Measurements from ENCODE around the gene ABCG8.

Gene ABCG8

GRCh38 chr2:43823751-43824150, 15.0 kb upstream of the ABCG8 start:
- in situ Hi-C loops (cut with HindIII; ENCODE audit: low sequenced_read_pairs), result no loop called here
- no peak overlapping the region for H3K4me3 ChIP-seq (ENCODE audit: low read depth, low read length)
- no peak for TF ChIP-seq CTCF (IDR thresholded peaks at IDR 0.05; ENCODE audit: low read depth, low read length, missing control alignments)
- no peak for DNase-seq (ENCODE audit: low read depth)

- DNase-seq (ENCODE audit: low read depth), result no peak
- no peak for TF ChIP-seq CTCF (IDR thresholded peaks at IDR 0.05; ENCODE audit: low read depth, low read length, missing control alignments)
- no peak overlapping the region for H3K4me3 ChIP-seq (ENCODE audit: low read depth, low read length)
- in situ Hi-C loops (cut with HindIII; ENCODE audit: low sequenced_read_pairs), result no loop called here
These were observed 14.3 kb upstream of the ABCG8 start for GRCh38 chr2:43824512-43824911.

- no peak for DNase-seq (ENCODE audit: low read depth)
- no peak for TF ChIP-seq CTCF (IDR thresholded peaks at IDR 0.05; ENCODE audit: low read depth, low read length, missing control alignments)
- H3K4me3 ChIP-seq (ENCODE audit: low read depth, low read length), result no peak overlapping the region
- in situ Hi-C loops (cut with HindIII; ENCODE audit: low sequenced_read_pairs), result no loop called here
These were observed 13.7 kb upstream of the ABCG8 start for GRCh38 chr2:43824951-43825493.

- in situ Hi-C loops (cut with HindIII; ENCODE audit: low sequenced_read_pairs), result no loop called here
- no peak for TF ChIP-seq CTCF (IDR thresholded peaks at IDR 0.05; ENCODE audit: low read depth, low read length, missing control alignments)
- no peak for DNase-seq (ENCODE audit: low read depth)
- H3K4me3 ChIP-seq (ENCODE audit: low read depth, low read length), result no peak overlapping the region
These were observed 12.9 kb upstream of the ABCG8 start for GRCh38 chr2:43825841-43826240.

GRCh38 chr2:43826305-43827250, 12.2 kb upstream of the ABCG8 start:
- H3K4me3 ChIP-seq (ENCODE audit: low read depth, low read length), result no peak overlapping the region
- no peak for TF ChIP-seq CTCF (IDR thresholded peaks at IDR 0.05; ENCODE audit: low read depth, low read length, missing control alignments)
- no peak for DNase-seq (ENCODE audit: low read depth)
- in situ Hi-C loops (cut with HindIII; ENCODE audit: low sequenced_read_pairs), result no loop called here

GRCh38 chr2:43831543-43832294, 7.1 kb upstream of the ABCG8 start:
- no peak for DNase-seq (ENCODE audit: low read depth)
- peak overlapping the region; percentile 30 for H3K4me3 ChIP-seq (ENCODE audit: low read depth, low read length)
- TF ChIP-seq CTCF (IDR thresholded peaks at IDR 0.05; ENCODE audit: low read depth, low read length, missing control alignments), result no peak
- in situ Hi-C loops (cut with HindIII; ENCODE audit: low sequenced_read_pairs), result no loop called here

Data from astrocyte of the cerebellum (primary cell).